Left colon (tissue), 2 donors: ENCODE measurements around the gene RCN2. TPM values are rescaled to one million over a fixed set of nuclear protein-coding genes. Genes with fewer than 3 reads are reported as not detected.

Source experiments
- ATAC-seq: fragments of 200-7000 bp; cut with Tn5 transposase; one replicate; pipeline ENCODE4 v1.9.1; 2020; ENCODE audit warnings: mild to moderate bottlenecking, moderate library complexity
- DNase-seq, 2 donors: peaks; one replicate each; pipeline ENCODE4 v3.0.0-alpha.2; 2020
- intact Hi-C, 2 donors: fragments of 100-400 bp; cut with DNase I in 1 of 2; cut with micrococcal nuclease in 1 of 2; formaldehyde crosslinking; loops; one replicate each; pipeline versions ENCODE4 v1.11.2 to v1.14.0; 2022; cut with DNase I, micrococcal nuclease
- total RNA-seq, 2 donors: library from RNA; stranded (reverse); fragmentation: NEBNext Ultra II Directional; extraction: Animal tissue kit (Norgen Biotek cat#: 25700); gene quantifications; one replicate each; pipeline ENCODE4 v1.2.1, GENCODE V29; 2021
- donor health status: DM: no; HTN: no; CAD: no.
- donor health status: DM: yes; HTN: yes; CAD: no.

The RCN2 gene
- total RNA-seq, 2 donors from 2014 or later, result 28.8 to 30.0 TPM

- intact Hi-C loops, result no loop called here
- ATAC-seq (peak; percentile 27), DNase-seq (peak; percentile 53 to 62)
Measured at GRCh38 chr15:77002954-77003912, 71.7 kb downstream of the RCN2 start.

Other genes with a start within 250 kb of the RCN2 start
- 10 to 100 TPM; 16.6 to 27.9 TPM for gene SCAPER, start 26.4 kb upstream of the RCN2 start, total RNA-seq
- gene PSTPIP1, start 63.4 kb downstream of the RCN2 start, total RNA-seq, result 1 to 10 TPM; 1.6 to 7.2 TPM
- 100 to 1,000 TPM; 708 to 954 TPM for gene TSPAN3, start 139.4 kb downstream of the RCN2 start, total RNA-seq